IMR-90 (cell line): ENCODE results near the gene TACC3. TPM values are rescaled to one million over a fixed set of nuclear protein-coding genes. Genes with fewer than 3 reads are reported as not detected.

Source experiments
- ATAC-seq: fragments of 200-7000 bp; cut with Tn5 transposase; 2 replicates; pipeline ENCODE4 v1.9.1; 2020; ENCODE audit warnings: low read depth, mild to moderate bottlenecking, moderate library complexity
- BruUV-seq: library from RNA; stranded (reverse); fragments of 400-500 nt; replicated peaks from 2 replicates; lab custom pipeline; 2021; lab: Mats Ljungman, UMichigan
- CTCF ChIA-PET: fragments of 300-600 bp; formaldehyde crosslinking; extraction: SDS; loops from one replicate; lab custom pipeline; 2021; ENCODE audit warnings: antibody characterized with exemption; lab: Yijun Ruan, JAX
- POLR2A ChIA-PET: fragments of 300-600 bp; sonication (Branson Sonifier 250); formaldehyde crosslinking; loops from one replicate; lab custom pipeline; 2022; ENCODE audit warnings: antibody characterized with exemption; ENCODE audit not compliant: unreplicated experiment; lab: Charles Lee
- DNase-seq: peaks from one replicate; pipeline ENCODE4 v3.0.0; 2013
- H2AFZ ChIP-seq: replicated peaks from 2 replicates; pipeline ENCODE3; 2013; ENCODE audit warnings: low read length, mild to moderate bottlenecking; ENCODE audit not compliant: poor library complexity
- H2AK5ac ChIP-seq: 2 replicates; pipeline ENCODE4 v1.6.1; 2013; ENCODE audit warnings: low read depth, low read length, inconsistent platforms
- H2AK9ac ChIP-seq: replicated peaks from 2 replicates; pipeline ENCODE3; 2013; ENCODE audit warnings: mild to moderate bottlenecking, low read depth, low read length, moderate library complexity; ENCODE audit not compliant: poor library complexity
- H2BK120ac ChIP-seq: 2 replicates; pipeline ENCODE4 v1.6.1; 2013; ENCODE audit warnings: low read depth, low read length, inconsistent platforms
- H2BK15ac ChIP-seq: 3 replicates; pipeline ENCODE4 v1.6.1; 2013; ENCODE audit warnings: low read depth, low read length, inconsistent platforms
- H2BK20ac ChIP-seq: 2 replicates; pipeline ENCODE4 v1.6.1; 2013; ENCODE audit warnings: low read depth, mild to moderate bottlenecking, inconsistent platforms, low read length, moderate library complexity
- H2BK5ac ChIP-seq: 2 replicates; pipeline ENCODE4 v1.6.1; 2013; ENCODE audit warnings: mild to moderate bottlenecking, low read depth, low read length, inconsistent platforms; ENCODE audit not compliant: poor library complexity, severe bottlenecking
- H3K14ac ChIP-seq: replicated peaks from 2 replicates; pipeline ENCODE4 v1.6.1; 2013; ENCODE audit warnings: low read depth, low read length, inconsistent platforms
- H3K18ac ChIP-seq: 2 replicates; pipeline ENCODE4 v1.6.1; 2013; ENCODE audit warnings: low read depth, low read length, control low read depth
- H3K23ac ChIP-seq: 2 replicates; pipeline ENCODE4 v1.6.1; 2013; ENCODE audit warnings: low read depth, low read length, inconsistent platforms
- H3K27ac ChIP-seq: 2 replicates; pipeline ENCODE4 v1.5.1; 2013; ENCODE audit warnings: mild to moderate bottlenecking, control low read depth, low read length; ENCODE audit not compliant: insufficient read depth
- H3K27me3 ChIP-seq: 2 replicates; pipeline ENCODE4 v1.6.1; 2013; ENCODE audit warnings: low read length; ENCODE audit not compliant: control insufficient read depth, insufficient read depth
- H3K36me3 ChIP-seq: 2 replicates; pipeline ENCODE4 v1.6.1; 2013; ENCODE audit warnings: low read length, mixed read lengths; ENCODE audit not compliant: control insufficient read depth, insufficient read depth
- H3K4ac ChIP-seq: 2 replicates; pipeline ENCODE4 v1.6.1; 2013; ENCODE audit warnings: low read depth, low read length, inconsistent platforms
- H3K4me1 ChIP-seq: 2 replicates; pipeline ENCODE4 v1.6.1; 2013; ENCODE audit warnings: low read length, mixed read lengths; ENCODE audit not compliant: control insufficient read depth, insufficient read depth
- H3K4me2 ChIP-seq: 2 replicates; pipeline ENCODE4 v1.6.1; 2013; ENCODE audit warnings: low read depth, mild to moderate bottlenecking, control low read depth, low read length, moderate library complexity
- H3K4me3 ChIP-seq: 2 replicates; pipeline ENCODE4 v1.5.1; 2013; ENCODE audit warnings: low read depth, mild to moderate bottlenecking, control low read depth, low read length, moderate library complexity; ENCODE audit not compliant: insufficient read depth
- H3K56ac ChIP-seq: 2 replicates; pipeline ENCODE4 v1.6.1; 2013; ENCODE audit warnings: low read length, inconsistent platforms; ENCODE audit not compliant: insufficient read depth; ENCODE audit errors: extremely low read depth
- H3K79me1 ChIP-seq, 2 experiments: 2 replicates each; pipeline ENCODE4 v1.6.1; 2013; ENCODE audit warnings: low read length in 2 of 2, inconsistent platforms in 1 of 2, low read depth in 1 of 2
- H3K9ac ChIP-seq: 2 replicates; pipeline ENCODE4 v1.6.1; 2013; ENCODE audit warnings: low read depth, low read length, control low read depth
- H3K9me1 ChIP-seq: 2 replicates; pipeline ENCODE4 v1.6.1; 2013; ENCODE audit warnings: low read length, inconsistent platforms; ENCODE audit not compliant: insufficient read depth
- H3K9me3 ChIP-seq: 2 replicates; pipeline ENCODE4 v1.6.1; 2013; ENCODE audit warnings: low read length; ENCODE audit not compliant: control insufficient read depth, insufficient read depth
- H4K20me1 ChIP-seq: 2 replicates; pipeline ENCODE4 v1.6.1; 2013; ENCODE audit warnings: low read length, inconsistent platforms; ENCODE audit not compliant: insufficient read depth
- H4K5ac ChIP-seq: 2 replicates; pipeline ENCODE4 v1.6.1; 2013; ENCODE audit warnings: mild to moderate bottlenecking, low read depth, low read length, control low read depth
- H4K8ac ChIP-seq, 2 experiments: 2 replicates each; pipeline ENCODE4 v1.6.1; 2013; ENCODE audit warnings: low read depth in 2 of 2, low read length in 2 of 2, control low read depth in 1 of 2, inconsistent platforms in 1 of 2
- H4K91ac ChIP-seq: 2 replicates; pipeline ENCODE4 v1.6.1; 2013; ENCODE audit warnings: low read depth, low read length, inconsistent platforms; ENCODE audit not compliant: insufficient read depth
- BHLHE40 ChIP-seq: fragments of 150-350 bp; IDR thresholded peaks from 2 replicates; pipeline ENCODE4 v1.6.1; 2016; ENCODE audit warnings: mild to moderate bottlenecking, low read depth, low read length
- CEBPB ChIP-seq: IDR thresholded peaks from 2 replicates; pipeline ENCODE4 v1.6.1; 2012; ENCODE audit warnings: low read depth, low read length, improper control_type of control experiment
- CHD1 ChIP-seq: IDR thresholded peaks from 2 replicates; pipeline ENCODE4 v1.6.1; 2012; ENCODE audit warnings: low read depth, low read length, improper control_type of control experiment
- FOS ChIP-seq: fragments of 150-350 bp; IDR thresholded peaks from 2 replicates; pipeline ENCODE4 v1.6.1; 2016; ENCODE audit warnings: low read depth, low read length
- MAFK ChIP-seq: IDR thresholded peaks from 2 replicates; pipeline ENCODE4 v1.6.1; 2012; ENCODE audit warnings: low read depth, low read length, improper control_type of control experiment
- MAZ ChIP-seq: IDR thresholded peaks from 2 replicates; pipeline ENCODE4 v1.6.1; 2012; ENCODE audit warnings: low read depth, mild to moderate bottlenecking, low read length, improper control_type of control experiment, moderate library complexity, borderline replicate concordance
- MXI1 ChIP-seq: IDR thresholded peaks from 2 replicates; pipeline ENCODE4 v1.6.1; 2012; ENCODE audit warnings: low read depth, mild to moderate bottlenecking, low read length, moderate library complexity, borderline replicate concordance
- NFE2L2 ChIP-seq: fragments of 150-350 bp; IDR thresholded peaks from 2 replicates; pipeline ENCODE4 v1.6.1; 2016; ENCODE audit warnings: low read depth, mild to moderate bottlenecking, low read length
- POLR2A ChIP-seq: IDR thresholded peaks from 2 replicates; pipeline ENCODE4 v1.6.1; 2012; ENCODE audit warnings: mild to moderate bottlenecking, low read depth, low read length
- RAD21 ChIP-seq: IDR thresholded peaks from 2 replicates; pipeline ENCODE4 v1.6.1; 2012; ENCODE audit warnings: low read length, improper control_type of control experiment
- RCOR1 ChIP-seq: IDR thresholded peaks from 2 replicates; pipeline ENCODE4 v1.6.1; 2012; ENCODE audit warnings: mild to moderate bottlenecking, low read length, improper control_type of control experiment; ENCODE audit not compliant: insufficient replicate concordance
- RFX5 ChIP-seq: IDR thresholded peaks from 2 replicates; pipeline ENCODE4 v1.8.0; 2012; ENCODE audit warnings: low read depth, mild to moderate bottlenecking, low read length, moderate library complexity
- SMC3 ChIP-seq: fragments of 150-350 bp; IDR thresholded peaks from 2 replicates; pipeline ENCODE4 v1.6.1; 2016; ENCODE audit warnings: low read depth, mild to moderate bottlenecking, antibody characterized with exemption, low read length, moderate library complexity
- WGBS, 2 experiments: methylation state at CpG; one replicate each; pipeline versions ENCODE4 v1.1.5 to v1.1.7; 2013; ENCODE audit warnings: missing lambda C conversion rate in 2 of 2; ENCODE audit not compliant: insufficient read length in 1 of 2; ENCODE audit errors: extremely low coverage in 2 of 2; 5-methylcytosine and 5-hydroxymethylcytosine counted together
- dilution Hi-C: fragments of 300-500 bp; cut with HindIII; formaldehyde crosslinking; loops from one replicate; pipeline ENCODE4 v1.14.3; 2018; ENCODE audit warnings: low sequenced_read_pairs; ENCODE audit not compliant: unreplicated experiment
- in situ Hi-C: fragments of 300-500 bp; cut with MboI; formaldehyde crosslinking; loops from 3 replicates; pipeline ENCODE4 v1.14.3; 2019; ENCODE audit warnings: low sequenced_read_pairs, inconsistent platforms, mixed read lengths
- intact Hi-C: fragments of 100-400 bp; cut with micrococcal nuclease; formaldehyde crosslinking; loops from 2 replicates; pipeline ENCODE4 v1.10.0; 2022
- polyA plus RNA-seq, 3 experiments: library from polyadenylated mRNA; depleted of rRNA; stranded (reverse); fragments of >200 nt; gene quantifications; 2 replicates each; pipeline ENCODE4 v1.2.3, GENCODE V29; 2012; ENCODE audit warnings: low replicate concordance in 1 of 3
- total RNA-seq: library from RNA; depleted of rRNA; stranded (reverse); fragments of >200 nt; gene quantifications from 2 replicates; pipeline ENCODE4 v1.2.3, GENCODE V29; 2012
- TF ChIP-seq, protein P1 (sequence below): fragments of 150-350 bp; IDR thresholded peaks from 2 replicates; pipeline ENCODE4 v1.6.1; 2016; ENCODE audit warnings: low read depth, mild to moderate bottlenecking, low read length, moderate library complexity, borderline replicate concordance
- TF ChIP-seq, protein P2 (sequence below): fragments of 150-350 bp; IDR thresholded peaks from 2 replicates; pipeline ENCODE4 v1.6.1; 2017; ENCODE audit warnings: mild to moderate bottlenecking, antibody characterized with exemption, low read length, low read depth

TACC3 gene
- total and polyA plus RNA-seq, 2 of the 4 experiments (the other 2 are of a cell fraction) = 15.1 to 49.7 TPM

DNA sequence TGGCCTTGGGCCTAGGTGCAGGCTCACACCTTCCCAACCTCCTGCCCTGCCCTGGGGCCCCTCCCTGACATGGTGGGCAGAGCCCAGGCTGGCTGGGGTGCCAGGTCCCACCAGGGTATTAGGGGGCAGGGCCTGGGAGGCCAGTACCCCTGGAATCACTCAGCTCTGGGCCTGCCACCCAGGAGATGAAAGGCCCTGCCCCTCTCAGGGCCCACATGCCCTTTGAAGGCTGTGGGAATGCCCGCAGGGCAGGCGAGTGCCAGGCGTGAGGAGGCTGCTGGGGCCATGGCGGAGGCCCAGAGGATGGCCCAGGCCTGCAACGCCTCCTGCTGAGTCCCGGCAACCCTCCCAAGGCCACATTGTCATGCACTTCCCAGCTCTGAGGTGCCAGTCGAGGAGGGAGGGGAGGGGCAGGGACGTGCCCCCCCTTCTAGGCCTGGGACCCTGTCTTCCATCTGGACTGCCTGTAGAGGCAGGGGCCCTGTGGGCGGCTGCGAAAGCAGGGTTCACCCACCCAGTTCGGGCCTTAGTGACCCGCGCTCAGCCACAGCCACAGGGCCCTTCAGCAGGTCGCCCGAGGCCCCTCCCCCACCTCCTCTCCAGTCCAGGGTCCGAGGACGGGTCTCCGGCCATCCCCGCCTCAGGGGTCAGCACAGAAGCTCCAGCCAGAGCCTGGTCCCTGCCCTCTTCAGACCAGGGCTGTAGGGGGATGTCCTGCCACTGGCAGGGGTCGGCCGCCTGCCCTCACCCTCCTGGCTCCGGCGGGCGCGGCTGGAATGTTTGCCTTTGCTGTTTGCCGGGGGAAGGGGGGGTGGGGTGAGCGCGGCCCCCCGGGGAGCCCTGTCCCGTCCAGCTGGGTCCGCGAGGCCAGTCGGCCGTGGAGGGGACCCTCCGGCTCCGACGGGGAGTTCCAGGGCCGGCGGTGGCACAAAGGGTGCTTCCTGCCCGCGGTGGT, 45.1 kb downstream of the TACC3 start:
- dilution Hi-C loops = no loop called here
- CTCF ChIA-PET = no interaction called here
- TF ChIP-seq FOS (no peak), POLR2A (no peak), MAZ (no peak), CEBPB (no peak), NFE2L2 (no peak), MXI1 (no peak), SMC3 (no peak), BHLHE40 (no peak), MAFK (no peak), RAD21 (no peak), RFX5 (no peak), RCOR1 (no peak), CHD1 (no peak)
- TF ChIP-seq, protein P1, sequence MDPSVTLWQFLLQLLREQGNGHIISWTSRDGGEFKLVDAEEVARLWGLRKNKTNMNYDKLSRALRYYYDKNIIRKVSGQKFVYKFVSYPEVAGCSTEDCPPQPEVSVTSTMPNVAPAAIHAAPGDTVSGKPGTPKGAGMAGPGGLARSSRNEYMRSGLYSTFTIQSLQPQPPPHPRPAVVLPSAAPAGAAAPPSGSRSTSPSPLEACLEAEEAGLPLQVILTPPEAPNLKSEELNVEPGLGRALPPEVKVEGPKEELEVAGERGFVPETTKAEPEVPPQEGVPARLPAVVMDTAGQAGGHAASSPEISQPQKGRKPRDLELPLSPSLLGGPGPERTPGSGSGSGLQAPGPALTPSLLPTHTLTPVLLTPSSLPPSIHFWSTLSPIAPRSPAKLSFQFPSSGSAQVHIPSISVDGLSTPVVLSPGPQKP = no peak
- TF ChIP-seq, protein P2, sequence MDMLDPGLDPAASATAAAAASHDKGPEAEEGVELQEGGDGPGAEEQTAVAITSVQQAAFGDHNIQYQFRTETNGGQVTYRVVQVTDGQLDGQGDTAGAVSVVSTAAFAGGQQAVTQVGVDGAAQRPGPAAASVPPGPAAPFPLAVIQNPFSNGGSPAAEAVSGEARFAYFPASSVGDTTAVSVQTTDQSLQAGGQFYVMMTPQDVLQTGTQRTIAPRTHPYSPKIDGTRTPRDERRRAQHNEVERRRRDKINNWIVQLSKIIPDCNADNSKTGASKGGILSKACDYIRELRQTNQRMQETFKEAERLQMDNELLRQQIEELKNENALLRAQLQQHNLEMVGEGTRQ = no peak

More for the DNA sequence above, 45.1 kb downstream of the TACC3 start:
- no peak overlapping the region for H3K9ac ChIP-seq
- no peaks in the 10 kb centered on the region for H3K79me1 ChIP-seq
- H3K18ac ChIP-seq = no peak overlapping the region
- H4K8ac ChIP-seq = no peak overlapping the region
- ATAC-seq = no peak
- H2AFZ ChIP-seq = peak overlapping the region; percentile 43
- no peak overlapping the region for H3K4me2 ChIP-seq
- no peak overlapping the region for H3K4me3 ChIP-seq
- in situ Hi-C loops (no loop called here), intact Hi-C loops (no loop called here)
- no peaks in the 10 kb centered on the region for H3K36me3 ChIP-seq
- no peak overlapping the region for H3K23ac ChIP-seq
- no peak overlapping the region for H2BK5ac ChIP-seq
- H3K56ac ChIP-seq = no peak overlapping the region
- BruUV-seq = no TSS peak
- H2AK9ac ChIP-seq = peak overlapping the region; percentile 65
- H3K9me1 ChIP-seq = no peaks in the 10 kb centered on the region
- no peak overlapping the region for H2AK5ac ChIP-seq
- 72% methylated on average over 5 of the region's 41 CpGs; no CpG with 5 or more reads in 1 of the 2 experiments for WGBS, 2 experiments
- no peak overlapping the region for H3K27ac ChIP-seq
- H3K27me3 ChIP-seq = no peaks in the 10 kb centered on the region; the same call in 1 of the 2 replicates
- H3K9me3 ChIP-seq = no peaks in the 10 kb centered on the region
- no peak overlapping the region for H2BK20ac ChIP-seq
- H4K20me1 ChIP-seq = no peaks in the 10 kb centered on the region; the same call in 1 of the 2 replicates
- peaks cover 4% of the 10 kb centered on the region; the same call in 1 of the 2 replicates for H3K4me1 ChIP-seq
- H3K14ac ChIP-seq = no peak overlapping the region
- POLR2A ChIA-PET = no interaction called here
- no peak overlapping the region for H2BK15ac ChIP-seq
- no peak overlapping the region for H2BK120ac ChIP-seq
- no peak overlapping the region for H4K5ac ChIP-seq
- H4K91ac ChIP-seq = no peak overlapping the region
- no peak overlapping the region for H3K4ac ChIP-seq
- no peak for DNase-seq
